WTC11 (cell line): Measurements from ENCODE around the gene LMF2. TPM values are rescaled to one million over a fixed set of nuclear protein-coding genes. Genes with fewer than 3 reads are reported as not detected.

Experiments
- ATAC-seq: fragments of 200-7000 bp; cut with Tn5 transposase; 2 replicates; pipeline ENCODE4 v1.10.0; 2021; ENCODE audit warnings: mild to moderate bottlenecking, moderate library complexity
- CTCF ChIA-PET: fragments of 300-600 bp; sonication (Branson Sonifier 250); formaldehyde crosslinking; loops from one replicate; lab custom pipeline; 2021; ENCODE audit warnings: antibody characterized with exemption; lab: Charles Lee
- POLR2A ChIA-PET: fragments of 350-600 bp; sonication (Branson Sonifier 250); formaldehyde crosslinking; loops from one replicate; lab custom pipeline; 2021; ENCODE audit warnings: antibody characterized with exemption; lab: Charles Lee
- DNase-seq: peaks from one replicate; pipeline ENCODE4 v3.0.0; 2021; ENCODE audit warnings: low spot score
- H3K27ac Mint-ChIP-seq: 2 replicates; pipeline ENCODE4 v1.8.0; 2021; ENCODE audit warnings: mixed read lengths
- H3K27me3 Mint-ChIP-seq: 2 replicates; pipeline ENCODE4 v1.8.0; 2021; ENCODE audit warnings: low read depth, mild to moderate bottlenecking, moderate library complexity, mixed read lengths
- H3K36me3 Mint-ChIP-seq: 2 replicates; pipeline ENCODE4 v1.8.0; 2021; ENCODE audit warnings: mixed read lengths
- H3K4me1 Mint-ChIP-seq: 2 replicates; pipeline ENCODE4 v1.8.0; 2022; ENCODE audit warnings: mixed read lengths
- H3K4me3 Mint-ChIP-seq: 2 replicates; pipeline ENCODE4 v1.8.0; 2021; ENCODE audit warnings: mild to moderate bottlenecking, moderate library complexity, mixed read lengths
- H3K9me3 Mint-ChIP-seq: 2 replicates; pipeline ENCODE4 v1.8.0; 2021; ENCODE audit warnings: mixed read lengths
- CREM ChIP-seq: sonication (generic); formaldehyde crosslinking; IDR thresholded peaks from 2 replicates; pipeline ENCODE4 v1.8.1; 2022; ENCODE audit warnings: mild to moderate bottlenecking, missing genetic modification reagents, moderate library complexity
- ELF4 ChIP-seq: sonication (generic); formaldehyde crosslinking; IDR thresholded peaks from 2 replicates; pipeline ENCODE4 v1.8.1; 2022; ENCODE audit warnings: low read depth, mild to moderate bottlenecking, moderate library complexity, missing genetic modification reagents
- FOXP1 ChIP-seq: sonication (generic); formaldehyde crosslinking; IDR thresholded peaks from 2 replicates; pipeline ENCODE4 v1.8.0; 2022; ENCODE audit warnings: missing genetic modification reagents, mild to moderate bottlenecking, moderate library complexity, borderline replicate concordance
- GABPB1 ChIP-seq: sonication (generic); formaldehyde crosslinking; IDR thresholded peaks from 2 replicates; pipeline ENCODE4 v1.8.1; 2023; ENCODE audit warnings: mild to moderate bottlenecking, missing genetic modification reagents
- GRHL2 ChIP-seq: fragments of 250-450 bp; sonication (Bioruptor Pico); IDR thresholded peaks from 2 replicates; pipeline ENCODE4 v1.8.0; 2022; ENCODE audit warnings: mild to moderate bottlenecking, moderate library complexity; ENCODE audit not compliant: insufficient replicate concordance, severe bottlenecking
- IRF2 ChIP-seq: sonication (generic); formaldehyde crosslinking; IDR thresholded peaks from 2 replicates; pipeline ENCODE4 v1.8.0; 2022; ENCODE audit warnings: low read depth, missing genetic modification reagents, borderline replicate concordance
- KAT7 ChIP-seq: sonication (generic); formaldehyde crosslinking; IDR thresholded peaks from 2 replicates; pipeline ENCODE4 v1.8.1; 2023; ENCODE audit warnings: missing genetic modification reagents, mild to moderate bottlenecking, borderline replicate concordance
- NR3C1 ChIP-seq: sonication (generic); formaldehyde crosslinking; conservative IDR thresholded peaks from 2 replicates; pipeline ENCODE4 v1.8.1; 2023; ENCODE audit warnings: low read depth, mild to moderate bottlenecking, missing genetic modification reagents
- OVOL2 ChIP-seq: fragments of 250-450 bp; sonication (Bioruptor Pico); IDR thresholded peaks from 2 replicates; pipeline ENCODE4 v1.9.0; 2021; ENCODE audit warnings: mild to moderate bottlenecking, borderline replicate concordance
- SOX15 ChIP-seq: fragments of 250-450 bp; sonication (Bioruptor Pico); IDR thresholded peaks from 2 replicates; pipeline ENCODE4 v1.9.0; 2021; ENCODE audit warnings: mild to moderate bottlenecking
- TCF7 ChIP-seq: sonication (generic); formaldehyde crosslinking; IDR thresholded peaks from 2 replicates; pipeline ENCODE4 v1.8.0; 2022; ENCODE audit warnings: mild to moderate bottlenecking, low read depth, missing genetic modification reagents, moderate library complexity
- ZNF232 ChIP-seq: sonication (generic); formaldehyde crosslinking; IDR thresholded peaks from 2 replicates; pipeline ENCODE4 v1.8.0; 2022; ENCODE audit warnings: mild to moderate bottlenecking, missing genetic modification reagents
- ZNF317 ChIP-seq: sonication (generic); formaldehyde crosslinking; IDR thresholded peaks from 2 replicates; pipeline ENCODE4 v1.8.1; 2023; ENCODE audit warnings: low read depth, mild to moderate bottlenecking, moderate library complexity, missing genetic modification reagents, borderline replicate concordance
- ZNF671 ChIP-seq: fragments of 250-450 bp; sonication (Bioruptor Pico); IDR thresholded peaks from 2 replicates; pipeline ENCODE4 v1.8.0; 2021; ENCODE audit warnings: mild to moderate bottlenecking
- total RNA-seq: library from RNA; stranded (reverse); gene quantifications from 3 replicates; pipeline ENCODE4 v1.2.3, GENCODE V29; 2021
- TF ChIP-seq, protein P1 (sequence below): fragments of 250-450 bp; sonication (Bioruptor Pico); conservative IDR thresholded peaks from 2 replicates; pipeline ENCODE4 v1.9.0; 2021; ENCODE audit warnings: mild to moderate bottlenecking
- TF ChIP-seq, protein P2 (sequence below): sonication (generic); formaldehyde crosslinking; IDR thresholded peaks from 2 replicates; pipeline ENCODE4 v1.8.0; 2023; ENCODE audit warnings: missing genetic modification reagents
- TF ChIP-seq, protein P3 (sequence below): sonication (generic); formaldehyde crosslinking; IDR thresholded peaks from 2 replicates; pipeline ENCODE4 v1.8.1; 2023; ENCODE audit warnings: mild to moderate bottlenecking, moderate library complexity, missing genetic modification reagents
- TF ChIP-seq, protein P4 (sequence below): fragments of 250-450 bp; sonication (Bioruptor Pico); IDR thresholded peaks from 2 replicates; pipeline ENCODE4 v1.9.0; 2021; ENCODE audit warnings: moderate library complexity, mild to moderate bottlenecking, inconsistent platforms, borderline replicate concordance
- TF ChIP-seq, protein P5 (sequence below): sonication (generic); formaldehyde crosslinking; IDR thresholded peaks from 2 replicates; pipeline ENCODE4 v1.8.1; 2022; ENCODE audit warnings: missing genetic modification reagents, borderline replicate concordance
- TF ChIP-seq, protein P6 (sequence below): fragments of 250-450 bp; sonication (Bioruptor Pico); IDR thresholded peaks from 2 replicates; pipeline ENCODE4 v1.8.0; 2021; ENCODE audit warnings: mild to moderate bottlenecking
- TF ChIP-seq, protein P7 (sequence below): sonication (generic); formaldehyde crosslinking; IDR thresholded peaks from 2 replicates; pipeline ENCODE4 v1.8.1; 2023; ENCODE audit warnings: mild to moderate bottlenecking, missing genetic modification reagents
- TF ChIP-seq, protein P8 (sequence below): sonication (generic); formaldehyde crosslinking; IDR thresholded peaks from 2 replicates; pipeline ENCODE4 v1.8.1; 2022; ENCODE audit warnings: low read depth, missing genetic modification reagents, borderline replicate concordance

The LMF2 gene
- total RNA-seq, 1 experiment from 2014 or later: 43.7 TPM

DNA sequence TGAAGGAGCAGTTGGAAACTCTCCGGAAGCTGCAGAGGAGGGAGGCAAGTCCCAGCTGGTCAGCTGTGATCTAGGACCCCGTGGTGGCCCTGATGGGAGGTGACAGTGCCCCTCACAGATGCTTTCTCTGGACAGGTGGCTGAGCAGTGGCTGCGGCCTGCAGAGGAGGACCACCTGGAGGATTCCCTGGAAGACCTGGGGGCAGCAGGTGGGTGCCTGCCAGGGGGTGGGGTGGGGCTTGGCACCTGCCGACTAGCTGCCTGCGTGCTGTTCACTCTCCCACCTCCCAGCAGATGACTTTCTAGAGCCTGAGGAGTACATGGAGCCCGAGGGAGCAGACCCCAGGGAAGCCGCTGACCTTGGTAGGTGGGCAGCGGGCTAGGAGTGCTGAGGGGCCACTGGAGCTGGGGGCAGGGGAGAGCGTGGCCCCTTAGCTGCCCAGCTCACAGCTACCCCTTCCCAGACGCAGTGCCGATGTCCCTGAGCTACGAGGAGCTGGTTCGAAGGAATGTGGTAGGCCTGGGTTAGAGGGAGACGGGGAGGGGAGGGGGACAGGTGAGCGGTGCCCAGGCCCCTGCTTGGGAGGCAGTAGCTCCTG, 14.8 kb upstream of the LMF2 start:
- Mint-ChIP-seq H3K4me1 (peaks cover 10% of the 10 kb centered on the region), H3K36me3 (peaks cover 10% of the 10 kb centered on the region), H3K27ac (no peak overlapping the region), H3K27me3 (peaks cover 8% of the 10 kb centered on the region), H3K9me3 (no peaks in the 10 kb centered on the region), H3K4me3 (no peak overlapping the region)
- CTCF ChIA-PET: interaction anchor here (0.8 to 1.2 kb wide), 2 partner anchors 26 to 41 kb away, joined by 3 read pairs; partner anchors contain the start of gene SYCE3
- TF ChIP-seq, protein P1, sequence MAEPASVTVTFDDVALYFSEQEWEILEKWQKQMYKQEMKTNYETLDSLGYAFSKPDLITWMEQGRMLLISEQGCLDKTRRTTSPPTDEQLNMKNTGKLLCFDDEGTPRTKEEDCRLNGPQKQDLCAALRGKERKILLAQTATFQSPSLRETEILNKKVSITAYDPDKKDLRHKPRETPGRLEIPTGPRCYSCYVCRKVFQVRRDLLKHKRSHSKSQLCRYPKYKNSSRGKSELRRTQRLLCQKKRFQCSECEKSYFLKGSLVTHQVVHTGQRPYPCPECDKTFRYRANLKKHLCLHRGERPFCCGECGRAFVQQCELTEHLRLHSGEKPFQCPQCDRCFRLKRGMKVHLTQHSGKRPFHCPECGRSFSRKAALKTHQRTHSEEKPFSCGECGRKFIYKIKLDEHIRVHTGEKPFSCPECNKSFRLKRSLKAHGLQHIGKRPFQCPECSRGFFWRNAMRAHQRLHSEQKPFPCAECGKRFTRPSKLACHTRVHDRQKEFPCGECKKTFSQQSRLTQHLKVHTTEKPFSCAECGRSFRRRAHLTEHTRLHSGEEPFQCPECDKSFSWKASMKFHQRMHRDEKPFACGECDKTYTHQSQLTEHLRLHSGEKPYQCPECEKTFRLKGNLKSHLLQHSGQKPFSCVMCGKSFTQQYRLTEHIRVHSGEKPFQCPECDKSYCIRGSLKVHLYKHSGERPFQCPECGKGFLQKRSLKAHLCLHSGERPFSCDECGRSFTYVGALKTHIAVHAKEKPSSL (CRISPR knock-in tag): no peak
- TF ChIP-seq, protein P2, sequence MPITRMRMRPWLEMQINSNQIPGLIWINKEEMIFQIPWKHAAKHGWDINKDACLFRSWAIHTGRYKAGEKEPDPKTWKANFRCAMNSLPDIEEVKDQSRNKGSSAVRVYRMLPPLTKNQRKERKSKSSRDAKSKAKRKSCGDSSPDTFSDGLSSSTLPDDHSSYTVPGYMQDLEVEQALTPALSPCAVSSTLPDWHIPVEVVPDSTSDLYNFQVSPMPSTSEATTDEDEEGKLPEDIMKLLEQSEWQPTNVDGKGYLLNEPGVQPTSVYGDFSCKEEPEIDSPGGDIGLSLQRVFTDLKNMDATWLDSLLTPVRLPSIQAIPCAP (CRISPR knock-in tag): no peak
- TF ChIP-seq, protein P3, sequence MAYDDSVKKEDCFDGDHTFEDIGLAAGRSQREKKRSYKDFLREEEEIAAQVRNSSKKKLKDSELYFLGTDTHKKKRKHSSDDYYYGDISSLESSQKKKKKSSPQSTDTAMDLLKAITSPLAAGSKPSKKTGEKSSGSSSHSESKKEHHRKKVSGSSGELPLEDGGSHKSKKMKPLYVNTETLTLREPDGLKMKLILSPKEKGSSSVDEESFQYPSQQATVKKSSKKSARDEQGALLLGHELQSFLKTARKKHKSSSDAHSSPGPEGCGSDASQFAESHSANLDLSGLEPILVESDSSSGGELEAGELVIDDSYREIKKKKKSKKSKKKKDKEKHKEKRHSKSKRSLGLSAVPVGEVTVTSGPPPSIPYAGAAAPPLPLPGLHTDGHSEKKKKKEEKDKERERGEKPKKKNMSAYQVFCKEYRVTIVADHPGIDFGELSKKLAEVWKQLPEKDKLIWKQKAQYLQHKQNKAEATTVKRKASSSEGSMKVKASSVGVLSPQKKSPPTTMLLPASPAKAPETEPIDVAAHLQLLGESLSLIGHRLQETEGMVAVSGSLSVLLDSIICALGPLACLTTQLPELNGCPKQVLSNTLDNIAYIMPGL (CRISPR knock-in tag): no peak
- TF ChIP-seq, protein P4, sequence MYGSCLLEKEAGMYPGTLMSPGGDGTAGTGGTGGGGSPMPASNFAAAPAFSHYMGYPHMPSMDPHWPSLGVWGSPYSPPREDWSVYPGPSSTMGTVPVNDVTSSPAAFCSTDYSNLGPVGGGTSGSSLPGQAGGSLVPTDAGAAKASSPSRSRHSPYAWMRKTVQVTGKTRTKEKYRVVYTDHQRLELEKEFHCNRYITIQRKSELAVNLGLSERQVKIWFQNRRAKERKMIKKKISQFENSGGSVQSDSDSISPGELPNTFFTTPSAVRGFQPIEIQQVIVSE (CRISPR knock-in tag): no peak
- TF ChIP-seq ZNF317 (CRISPR knock-in tag) (no peak), TCF7 (CRISPR knock-in tag) (no peak), SOX15 (no peak), ZNF671 (CRISPR knock-in tag) (no peak), KAT7 (no peak), GRHL2 (no peak), GABPB1 (CRISPR knock-in tag) (no peak), ZNF232 (CRISPR knock-in tag) (no peak), OVOL2 (CRISPR knock-in tag) (no peak)
- TF ChIP-seq, protein P5, sequence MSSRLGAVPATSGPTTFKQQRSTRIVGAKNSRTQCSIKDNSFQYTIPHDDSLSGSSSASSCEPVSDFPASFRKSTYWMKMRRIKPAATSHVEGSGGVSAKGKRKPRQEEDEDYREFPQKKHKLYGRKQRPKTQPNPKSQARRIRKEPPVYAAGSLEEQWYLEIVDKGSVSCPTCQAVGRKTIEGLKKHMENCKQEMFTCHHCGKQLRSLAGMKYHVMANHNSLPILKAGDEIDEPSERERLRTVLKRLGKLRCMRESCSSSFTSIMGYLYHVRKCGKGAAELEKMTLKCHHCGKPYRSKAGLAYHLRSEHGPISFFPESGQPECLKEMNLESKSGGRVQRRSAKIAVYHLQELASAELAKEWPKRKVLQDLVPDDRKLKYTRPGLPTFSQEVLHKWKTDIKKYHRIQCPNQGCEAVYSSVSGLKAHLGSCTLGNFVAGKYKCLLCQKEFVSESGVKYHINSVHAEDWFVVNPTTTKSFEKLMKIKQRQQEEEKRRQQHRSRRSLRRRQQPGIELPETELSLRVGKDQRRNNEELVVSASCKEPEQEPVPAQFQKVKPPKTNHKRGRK (CRISPR knock-in tag): no peak
- TF ChIP-seq, protein P6, sequence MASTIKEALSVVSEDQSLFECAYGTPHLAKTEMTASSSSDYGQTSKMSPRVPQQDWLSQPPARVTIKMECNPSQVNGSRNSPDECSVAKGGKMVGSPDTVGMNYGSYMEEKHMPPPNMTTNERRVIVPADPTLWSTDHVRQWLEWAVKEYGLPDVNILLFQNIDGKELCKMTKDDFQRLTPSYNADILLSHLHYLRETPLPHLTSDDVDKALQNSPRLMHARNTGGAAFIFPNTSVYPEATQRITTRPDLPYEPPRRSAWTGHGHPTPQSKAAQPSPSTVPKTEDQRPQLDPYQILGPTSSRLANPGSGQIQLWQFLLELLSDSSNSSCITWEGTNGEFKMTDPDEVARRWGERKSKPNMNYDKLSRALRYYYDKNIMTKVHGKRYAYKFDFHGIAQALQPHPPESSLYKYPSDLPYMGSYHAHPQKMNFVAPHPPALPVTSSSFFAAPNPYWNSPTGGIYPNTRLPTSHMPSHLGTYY (CRISPR knock-in tag): no peak
- POLR2A ChIA-PET: no interaction called here
- ATAC-seq: no peak
- DNase-seq: no peak

DNA sequence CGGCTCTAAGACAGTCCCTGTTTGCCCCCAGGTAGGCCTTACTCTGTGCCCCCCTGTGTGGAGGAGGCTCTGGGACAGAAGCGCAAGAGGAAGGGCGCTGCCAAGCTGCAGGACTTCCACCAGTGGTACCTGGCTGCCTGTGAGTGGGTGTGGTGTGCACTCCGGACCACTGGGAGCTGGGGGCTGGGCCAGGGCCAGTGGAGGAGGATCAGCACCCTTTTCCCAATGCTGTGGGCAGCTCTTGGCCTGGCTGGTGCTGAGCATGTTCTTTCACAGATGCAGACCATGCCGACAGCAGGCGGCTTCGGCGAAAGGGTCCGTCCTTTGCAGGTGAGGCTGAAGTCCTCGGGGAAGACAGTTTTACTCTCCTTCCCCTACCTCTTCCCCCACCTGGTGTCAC, 14.2 kb upstream of the LMF2 start:
- POLR2A ChIA-PET: no interaction called here
- TF ChIP-seq NR3C1 (CRISPR knock-in tag) (no peak), ELF4 (no peak), IRF2 (no peak), FOXP1 (CRISPR knock-in tag) (no peak), CREM (CRISPR knock-in tag) (no peak)
- TF ChIP-seq, protein P7, sequence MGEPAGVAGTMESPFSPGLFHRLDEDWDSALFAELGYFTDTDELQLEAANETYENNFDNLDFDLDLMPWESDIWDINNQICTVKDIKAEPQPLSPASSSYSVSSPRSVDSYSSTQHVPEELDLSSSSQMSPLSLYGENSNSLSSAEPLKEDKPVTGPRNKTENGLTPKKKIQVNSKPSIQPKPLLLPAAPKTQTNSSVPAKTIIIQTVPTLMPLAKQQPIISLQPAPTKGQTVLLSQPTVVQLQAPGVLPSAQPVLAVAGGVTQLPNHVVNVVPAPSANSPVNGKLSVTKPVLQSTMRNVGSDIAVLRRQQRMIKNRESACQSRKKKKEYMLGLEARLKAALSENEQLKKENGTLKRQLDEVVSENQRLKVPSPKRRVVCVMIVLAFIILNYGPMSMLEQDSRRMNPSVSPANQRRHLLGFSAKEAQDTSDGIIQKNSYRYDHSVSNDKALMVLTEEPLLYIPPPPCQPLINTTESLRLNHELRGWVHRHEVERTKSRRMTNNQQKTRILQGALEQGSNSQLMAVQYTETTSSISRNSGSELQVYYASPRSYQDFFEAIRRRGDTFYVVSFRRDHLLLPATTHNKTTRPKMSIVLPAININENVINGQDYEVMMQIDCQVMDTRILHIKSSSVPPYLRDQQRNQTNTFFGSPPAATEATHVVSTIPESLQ: no peak
- TF ChIP-seq, protein P4 (CRISPR knock-in tag): no peak
- TF ChIP-seq, protein P8, sequence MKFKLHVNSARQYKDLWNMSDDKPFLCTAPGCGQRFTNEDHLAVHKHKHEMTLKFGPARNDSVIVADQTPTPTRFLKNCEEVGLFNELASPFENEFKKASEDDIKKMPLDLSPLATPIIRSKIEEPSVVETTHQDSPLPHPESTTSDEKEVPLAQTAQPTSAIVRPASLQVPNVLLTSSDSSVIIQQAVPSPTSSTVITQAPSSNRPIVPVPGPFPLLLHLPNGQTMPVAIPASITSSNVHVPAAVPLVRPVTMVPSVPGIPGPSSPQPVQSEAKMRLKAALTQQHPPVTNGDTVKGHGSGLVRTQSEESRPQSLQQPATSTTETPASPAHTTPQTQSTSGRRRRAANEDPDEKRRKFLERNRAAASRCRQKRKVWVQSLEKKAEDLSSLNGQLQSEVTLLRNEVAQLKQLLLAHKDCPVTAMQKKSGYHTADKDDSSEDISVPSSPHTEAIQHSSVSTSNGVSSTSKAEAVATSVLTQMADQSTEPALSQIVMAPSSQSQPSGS (CRISPR knock-in tag): no peak

More for the DNA sequence above, 14.2 kb upstream of the LMF2 start:
- CTCF ChIA-PET: interaction anchor here (1.2 kb wide), 1 partner anchor 41 kb away, joined by 3 read pairs; the partner anchor contains the start of gene SYCE3
- H3K27ac Mint-ChIP-seq: no peak overlapping the region
- peaks cover 10% of the 10 kb centered on the region for H3K36me3 Mint-ChIP-seq
- no peak for ATAC-seq
- no peak overlapping the region for H3K4me3 Mint-ChIP-seq
- H3K27me3 Mint-ChIP-seq: peaks cover 2% of the 10 kb centered on the region
- no peak for DNase-seq
- no peaks in the 10 kb centered on the region for H3K9me3 Mint-ChIP-seq
- H3K4me1 Mint-ChIP-seq: peaks cover 6% of the 10 kb centered on the region
